Esophagus squamous epithelium (tissue), 5 donors: ENCODE measurements around the gene TBC1D2. TPM values are rescaled to one million over a fixed set of nuclear protein-coding genes. Genes with fewer than 3 reads are reported as not detected.

ENCODE experiments used
- DNase-seq: peaks from one replicate; lab custom pipeline; 2025; lab: John Stamatoyannopoulos, UW
- H3K27ac ChIP-seq, 4 donors: fragments of 200-600 bp; sonication (generic); one replicate each; pipeline ENCODE4 v1.5.1; 2016 to 2019; ENCODE audit warnings: mild to moderate bottlenecking in 1 of 4
- H3K27me3 ChIP-seq, 4 donors: fragments of 200-600 bp; sonication (generic); 1 replicate in 3 of 4; 2 replicates in 1 of 4; pipeline versions ENCODE4 v1.5.1 to v1.6.0; 2017 to 2021; ENCODE audit warnings: antibody characterized with exemption in 1 of 4
- H3K36me3 ChIP-seq, 3 donors: fragments of 200-600 bp; sonication (generic); one replicate each; pipeline ENCODE4 v1.5.1; 2016 to 2019
- H3K4me1 ChIP-seq, 3 donors: fragments of 200-600 bp; sonication (generic); one replicate each; pipeline ENCODE4 v1.5.1; 2017 to 2019
- H3K4me3 ChIP-seq, 4 donors: fragments of 200-600 bp; sonication (generic); 1 replicate in 3 of 4; 2 replicates in 1 of 4; pipeline ENCODE4 v1.5.1; 2016 to 2019; ENCODE audit warnings: mild to moderate bottlenecking in 2 of 4, moderate library complexity in 1 of 4
- H3K9me3 ChIP-seq, 3 donors: fragments of 200-600 bp; sonication (generic); one replicate each; pipeline ENCODE4 v1.5.1; 2016 to 2019
- POLR2A ChIP-seq, 4 donors: fragments of 450-650 bp; IDR thresholded peaks; one replicate each; pipeline ENCODE4 v1.6.1; 2017; ENCODE audit warnings: antibody characterized with exemption in 4 of 4, mild to moderate bottlenecking in 4 of 4, moderate library complexity in 3 of 4
- WGBS, 2 donors: methylation state at CpG; one replicate each; pipeline ENCODE4 v1.1.5; 2018; 5-methylcytosine and 5-hydroxymethylcytosine counted together
- intact Hi-C: fragments of 100-400 bp; cut with DNase I; formaldehyde crosslinking; loops from one replicate; pipeline ENCODE4 v1.15.0; 2022
- total RNA-seq, 4 donors: library from RNA; depleted of rRNA; stranded (reverse); fragments of >200 nt; gene quantifications; one replicate each; pipeline ENCODE4 v1.1.0, GENCODE V29; 2016
- TF ChIP-seq, protein P1 (sequence below), 6 experiments: fragments of 450-650 bp in 4 of 6; fragments of 200-600 bp in 2 of 6; sonication (generic) in 2 of 6; IDR thresholded peaks; one replicate each; pipeline ENCODE4 v1.5.1; 2016 to 2019; ENCODE audit warnings: antibody characterized with exemption in 6 of 6, mild to moderate bottlenecking in 4 of 6, moderate library complexity in 4 of 6
- donor health status: DM: yes; HTN: yes; CAD: no.

The TBC1D2 gene
- total RNA-seq, 4 donors from 2014 or later: 39.3 to 52.9 (median 49.0) TPM

DNA sequence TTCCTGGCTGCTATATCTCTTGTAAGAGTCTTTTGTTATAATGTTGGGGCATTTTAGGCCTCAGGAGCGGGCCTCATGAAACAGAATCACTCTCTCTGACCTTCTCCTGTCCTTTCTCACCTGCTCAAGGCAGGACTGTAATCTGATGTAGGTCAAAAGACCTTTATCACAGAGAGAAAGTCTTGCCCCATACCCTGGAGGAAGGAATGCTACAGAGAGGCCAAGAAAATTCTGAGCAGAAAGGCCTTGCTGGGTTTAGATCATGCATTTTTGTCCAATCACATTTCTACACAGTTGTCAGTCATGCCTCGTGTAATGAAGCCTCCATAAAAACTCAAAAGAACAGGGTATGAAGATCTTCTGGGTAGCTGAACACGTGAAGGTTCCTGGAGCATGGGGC, 45.2 kb upstream of the TBC1D2 start:
- no peak for DNase-seq
- no peak overlapping the region for H3K4me3 ChIP-seq
- H3K27ac ChIP-seq: no peak overlapping the region
- 79 to 89% methylated on average over 3 of the region's 3 CpGs for WGBS, 2 donors
- TF ChIP-seq, protein P1, sequence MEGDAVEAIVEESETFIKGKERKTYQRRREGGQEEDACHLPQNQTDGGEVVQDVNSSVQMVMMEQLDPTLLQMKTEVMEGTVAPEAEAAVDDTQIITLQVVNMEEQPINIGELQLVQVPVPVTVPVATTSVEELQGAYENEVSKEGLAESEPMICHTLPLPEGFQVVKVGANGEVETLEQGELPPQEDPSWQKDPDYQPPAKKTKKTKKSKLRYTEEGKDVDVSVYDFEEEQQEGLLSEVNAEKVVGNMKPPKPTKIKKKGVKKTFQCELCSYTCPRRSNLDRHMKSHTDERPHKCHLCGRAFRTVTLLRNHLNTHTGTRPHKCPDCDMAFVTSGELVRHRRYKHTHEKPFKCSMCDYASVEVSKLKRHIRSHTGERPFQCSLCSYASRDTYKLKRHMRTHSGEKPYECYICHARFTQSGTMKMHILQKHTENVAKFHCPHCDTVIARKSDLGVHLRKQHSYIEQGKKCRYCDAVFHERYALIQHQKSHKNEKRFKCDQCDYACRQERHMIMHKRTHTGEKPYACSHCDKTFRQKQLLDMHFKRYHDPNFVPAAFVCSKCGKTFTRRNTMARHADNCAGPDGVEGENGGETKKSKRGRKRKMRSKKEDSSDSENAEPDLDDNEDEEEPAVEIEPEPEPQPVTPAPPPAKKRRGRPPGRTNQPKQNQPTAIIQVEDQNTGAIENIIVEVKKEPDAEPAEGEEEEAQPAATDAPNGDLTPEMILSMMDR (IDR thresholded peaks at IDR 0.05): no peak
- TF ChIP-seq POLR2A (IDR thresholded peaks at IDR 0.05): no peak
- no peaks in the 10 kb centered on the region for H3K9me3 ChIP-seq
- H3K36me3 ChIP-seq: no peaks in the 10 kb centered on the region
- H3K4me1 ChIP-seq: no peaks in the 10 kb centered on the region
- intact Hi-C loops: no loop called here
- no peaks in the 10 kb centered on the region for H3K27me3 ChIP-seq

GRCh38 chr9:98298476-98298875, 43.0 kb upstream of the TBC1D2 start:
- TF ChIP-seq POLR2A (IDR thresholded peaks at IDR 0.05): no peak
- TF ChIP-seq, protein P1 (IDR thresholded peaks at IDR 0.05): no peak
- Histone ChIP-seq H3K4me3 (no peak overlapping the region), H3K4me1 (no peaks in the 10 kb centered on the region), H3K36me3 (no peaks in the 10 kb centered on the region), H3K27me3 (no peaks in the 10 kb centered on the region), H3K9me3 (no peaks in the 10 kb centered on the region), H3K27ac (no peak overlapping the region)
- no peak for DNase-seq
- intact Hi-C loops: no loop called here

GRCh38 chr9:98295824-98296223, 40.4 kb upstream of the TBC1D2 start:
- 76 to 83% methylated on average over 6 of the region's 6 CpGs for WGBS, 2 donors
- H3K27me3 ChIP-seq: no peaks in the 10 kb centered on the region
- intact Hi-C loops: no loop called here
- DNase-seq: no peak
- TF ChIP-seq, protein P1 (IDR thresholded peaks at IDR 0.05): no peak
- TF ChIP-seq POLR2A (IDR thresholded peaks at IDR 0.05): no peak
- no peaks in the 10 kb centered on the region for H3K9me3 ChIP-seq
- H3K27ac ChIP-seq: no peak overlapping the region
- no peaks in the 10 kb centered on the region for H3K4me1 ChIP-seq
- no peak overlapping the region for H3K4me3 ChIP-seq
- H3K36me3 ChIP-seq: no peaks in the 10 kb centered on the region

DNA sequence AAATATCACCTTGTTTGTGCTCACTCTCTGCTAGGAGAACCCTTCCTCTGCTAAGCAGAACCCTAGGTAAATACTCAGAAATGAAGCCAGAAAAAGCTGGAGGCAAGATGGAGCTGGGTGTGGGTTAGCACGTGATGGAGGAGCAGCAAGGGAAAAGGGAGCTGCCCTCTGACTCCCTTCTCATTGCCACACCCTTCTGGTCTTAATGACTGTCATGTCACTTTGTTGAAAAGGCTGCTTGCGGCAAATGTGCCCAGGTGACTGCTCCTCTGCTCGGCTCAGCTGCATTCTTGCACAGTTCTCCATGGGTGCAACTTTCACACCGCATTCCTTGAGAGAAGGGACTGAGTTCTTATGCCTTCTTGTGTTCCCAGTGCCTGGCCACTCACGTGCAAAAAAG, 36.4 kb upstream of the TBC1D2 start:
- no peak for TF ChIP-seq POLR2A (IDR thresholded peaks at IDR 0.05)
- TF ChIP-seq, protein P1 (IDR thresholded peaks at IDR 0.05): no peak
- H3K27me3 ChIP-seq: no peaks in the 10 kb centered on the region
- no peak overlapping the region for H3K4me3 ChIP-seq
- no peaks in the 10 kb centered on the region for H3K9me3 ChIP-seq
- 53 to 64% methylated on average over 4 of the region's 5 CpGs for WGBS, 2 donors
- intact Hi-C loops: no loop called here
- H3K36me3 ChIP-seq: no peaks in the 10 kb centered on the region
- DNase-seq: no peak
- no peaks in the 10 kb centered on the region for H3K4me1 ChIP-seq
- no peak overlapping the region for H3K27ac ChIP-seq

GRCh38 chr9:98290411-98290810, 35.0 kb upstream of the TBC1D2 start:
- intact Hi-C loops: no loop called here
- H3K4me1 ChIP-seq: no peaks in the 10 kb centered on the region
- 91% methylated on average over 7 of the region's 18 CpGs; no CpG with 5 or more reads in 1 of the 2 donors for WGBS, 2 donors

More at GRCh38 chr9:98290411-98290810, 35.0 kb upstream of the TBC1D2 start:
- Histone ChIP-seq H3K9me3 (no peaks in the 10 kb centered on the region), H3K4me3 (no peak overlapping the region), H3K27ac (no peak overlapping the region), H3K27me3 (peaks cover 0 to 3% (median 0%) of the 10 kb centered on the region in 4 donors), H3K36me3 (no peaks in the 10 kb centered on the region)
- DNase-seq: no peak
- TF ChIP-seq, protein P1 (IDR thresholded peaks at IDR 0.05): no peak
- TF ChIP-seq POLR2A (IDR thresholded peaks at IDR 0.05): no peak
